Hematopoietic multipotent progenitor cell (in vitro differentiated cells): Measurements from ENCODE around the gene PLEKHF1. TPM values are rescaled to one million over a fixed set of nuclear protein-coding genes. Genes with fewer than 3 reads are reported as not detected.

Experiments used
- DNase-seq, 3 donors: peaks; one replicate each; pipeline ENCODE4 v3.0.0-alpha.2; 2011 to 2015; ENCODE audit warnings: low read depth in 2 of 3, low spot score in 2 of 3
- total RNA-seq: library from RNA; depleted of rRNA; stranded (reverse); fragments of >200 nt; gene quantifications from one replicate; pipeline ENCODE4 v1.2.3, GENCODE V29; 2012

Gene PLEKHF1
- total RNA-seq, 1 donor, result 9.4 TPM

DNA sequence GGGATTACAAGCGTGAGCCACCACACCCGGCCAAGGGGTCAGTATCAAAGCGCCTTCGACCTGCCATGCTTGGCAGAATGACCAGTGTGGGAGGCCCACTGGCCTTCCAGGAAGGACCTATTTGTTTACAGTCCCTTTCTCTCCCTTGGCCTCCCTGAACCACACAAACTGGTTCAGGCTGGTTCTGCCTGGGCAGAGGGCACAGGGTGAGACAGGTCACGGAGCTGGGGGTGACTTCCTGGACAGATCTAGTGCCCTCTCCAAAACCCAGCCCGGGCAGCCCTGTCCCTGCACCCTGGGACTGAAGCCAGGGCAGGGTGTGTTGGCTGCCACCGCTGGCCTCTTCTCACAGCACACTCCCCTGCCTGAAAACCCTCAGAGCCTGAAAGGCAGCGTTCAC lies 11.3 kb downstream of the PLEKHF1 start:
- DNase-seq, result no peak

DNA sequence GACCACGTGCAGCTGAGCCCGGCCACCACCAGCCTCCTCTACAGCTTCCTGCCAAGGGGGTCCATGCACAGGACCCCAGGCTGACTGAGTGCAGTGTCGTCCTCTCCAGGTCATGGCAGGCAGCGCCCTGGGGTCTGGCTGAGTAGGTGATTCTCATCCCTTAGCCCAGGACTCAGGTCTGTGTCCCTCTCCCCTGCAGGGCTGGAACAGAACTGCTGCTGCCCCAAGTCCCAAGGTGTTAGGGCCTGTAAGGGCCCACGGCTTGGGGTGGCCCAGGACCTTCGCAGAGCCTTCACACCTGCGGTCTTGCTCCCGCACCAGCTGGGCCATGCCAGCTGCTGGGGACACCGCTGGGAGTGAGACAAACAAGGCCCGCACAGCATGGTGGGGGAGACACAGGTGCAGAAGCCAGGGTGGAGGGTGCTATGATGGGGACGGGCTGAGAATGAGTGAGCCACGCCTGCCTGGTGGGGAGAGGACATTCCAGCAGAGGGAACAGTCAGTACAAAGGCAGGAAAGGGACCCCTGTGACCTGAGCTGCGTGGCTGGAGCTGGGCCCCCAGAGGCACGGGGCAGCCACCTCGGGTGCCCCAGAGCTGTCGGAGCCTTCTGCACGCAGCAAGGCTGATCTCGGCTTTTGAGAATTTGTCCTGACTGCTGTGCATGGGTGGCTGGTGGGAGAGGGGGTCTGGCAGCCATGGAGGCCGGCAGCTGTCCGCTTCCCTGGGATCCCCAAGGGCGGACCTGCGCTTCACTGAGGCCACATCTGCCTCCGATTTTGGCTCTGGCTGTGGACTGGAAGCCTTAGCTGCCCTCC lies 11.9 kb downstream of the PLEKHF1 start:
- DNase-seq, result no peak

DNA sequence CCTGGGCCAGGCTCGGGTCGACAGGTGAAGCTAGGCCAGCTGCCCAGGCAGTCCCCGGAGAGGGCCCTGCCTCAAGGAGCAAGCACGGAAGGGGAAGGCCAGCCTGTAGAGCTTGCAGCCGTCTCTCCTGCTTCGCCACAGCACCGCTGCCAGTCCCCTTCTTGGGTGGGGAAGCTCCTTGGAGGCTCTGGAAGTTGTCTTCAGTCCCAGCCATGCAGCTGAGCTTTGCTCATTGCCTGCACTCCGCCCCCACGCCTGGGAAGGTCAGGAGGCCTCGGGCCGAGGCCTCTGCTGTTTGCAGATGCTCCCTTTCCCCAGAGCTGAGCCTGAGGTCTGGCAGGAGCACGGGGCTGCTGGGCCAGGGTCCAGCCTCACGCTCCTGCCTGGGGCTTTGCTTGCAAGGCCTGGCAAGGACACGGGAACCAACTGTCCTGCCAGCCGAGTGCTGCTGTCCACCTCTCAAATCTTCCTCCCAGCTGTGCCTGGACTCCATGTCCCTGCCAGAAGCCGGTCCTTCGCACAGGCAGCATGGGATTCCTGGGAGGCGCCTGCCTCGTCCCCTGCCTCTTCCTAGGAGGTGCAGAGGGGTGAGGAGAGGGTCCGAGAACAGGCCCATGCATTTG lies 13.3 kb downstream of the PLEKHF1 start:
- DNase-seq, result no peak

DNA sequence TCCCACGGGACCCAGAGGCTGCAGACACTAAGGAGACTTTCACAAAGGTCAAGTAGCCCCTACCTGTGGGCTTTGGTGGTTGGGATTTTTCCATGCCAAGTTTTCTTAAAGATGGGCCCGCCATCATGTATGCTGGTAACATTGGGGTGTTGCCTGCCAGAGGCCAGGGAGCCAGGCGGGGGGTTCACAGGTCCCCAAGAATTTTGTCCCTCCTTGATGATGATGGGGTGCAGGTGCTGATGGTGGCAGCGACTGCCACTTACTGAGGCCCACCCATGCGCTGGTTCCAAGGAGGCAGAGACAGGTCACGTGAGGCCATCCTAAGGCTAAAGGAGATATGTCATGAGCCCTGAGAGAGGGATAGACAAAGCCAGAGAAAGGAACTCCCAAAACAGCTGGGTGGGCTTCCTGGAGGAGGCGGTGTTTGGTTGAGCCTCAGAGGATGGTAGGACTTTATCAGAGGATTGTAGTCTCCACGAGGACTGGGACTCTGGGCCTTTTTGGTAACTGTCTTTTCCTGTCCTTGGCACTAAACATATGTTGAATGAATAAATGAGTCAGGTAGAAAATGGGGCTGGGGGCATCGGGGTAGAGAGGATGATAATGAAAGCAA lies 14.4 kb downstream of the PLEKHF1 start:
- no peak for DNase-seq

DNA sequence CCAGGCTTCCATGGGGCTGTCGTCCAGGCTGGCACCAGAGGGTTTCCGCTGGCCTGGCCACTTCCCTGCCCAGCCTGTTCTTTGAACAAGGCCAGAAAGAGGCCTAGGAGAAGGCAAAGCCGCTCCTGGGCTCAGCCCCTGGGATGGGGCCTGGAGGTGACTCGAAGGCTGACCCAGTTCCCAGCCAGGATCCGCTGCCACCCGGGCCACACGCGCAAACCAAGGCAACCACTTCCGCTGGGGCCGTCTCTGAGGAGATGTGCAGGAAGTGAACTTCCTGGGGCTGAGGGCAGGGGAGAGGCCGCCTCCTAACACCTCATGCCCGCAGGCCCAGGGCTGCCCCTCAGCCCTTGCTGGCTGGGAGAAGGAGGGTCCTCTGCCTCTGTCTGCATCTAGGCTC lies 15.2 kb downstream of the PLEKHF1 start:
- peak in 2 of 3 donors; percentile 73 to 80 for DNase-seq

DNA sequence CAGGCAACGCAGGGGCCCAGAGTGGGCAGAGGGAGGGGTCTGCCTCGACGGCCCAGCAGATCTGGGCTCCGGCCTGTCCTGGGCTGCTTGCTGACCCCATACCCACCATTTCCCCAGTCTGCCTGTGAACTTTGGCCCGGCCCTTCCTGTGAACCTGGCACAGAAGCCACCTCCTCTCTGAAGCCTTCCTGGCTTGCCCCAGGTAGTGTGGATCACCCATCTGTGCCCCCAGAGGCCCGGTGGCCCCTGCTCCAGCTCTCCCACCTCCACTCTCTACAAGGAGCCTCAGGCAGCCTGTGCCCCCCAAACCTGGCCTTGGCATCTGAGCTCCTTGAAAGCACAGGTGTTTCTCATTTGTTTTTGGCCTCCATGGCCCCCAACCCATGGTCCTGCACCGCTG lies 15.7 kb downstream of the PLEKHF1 start:
- DNase-seq, result no peak

DNA sequence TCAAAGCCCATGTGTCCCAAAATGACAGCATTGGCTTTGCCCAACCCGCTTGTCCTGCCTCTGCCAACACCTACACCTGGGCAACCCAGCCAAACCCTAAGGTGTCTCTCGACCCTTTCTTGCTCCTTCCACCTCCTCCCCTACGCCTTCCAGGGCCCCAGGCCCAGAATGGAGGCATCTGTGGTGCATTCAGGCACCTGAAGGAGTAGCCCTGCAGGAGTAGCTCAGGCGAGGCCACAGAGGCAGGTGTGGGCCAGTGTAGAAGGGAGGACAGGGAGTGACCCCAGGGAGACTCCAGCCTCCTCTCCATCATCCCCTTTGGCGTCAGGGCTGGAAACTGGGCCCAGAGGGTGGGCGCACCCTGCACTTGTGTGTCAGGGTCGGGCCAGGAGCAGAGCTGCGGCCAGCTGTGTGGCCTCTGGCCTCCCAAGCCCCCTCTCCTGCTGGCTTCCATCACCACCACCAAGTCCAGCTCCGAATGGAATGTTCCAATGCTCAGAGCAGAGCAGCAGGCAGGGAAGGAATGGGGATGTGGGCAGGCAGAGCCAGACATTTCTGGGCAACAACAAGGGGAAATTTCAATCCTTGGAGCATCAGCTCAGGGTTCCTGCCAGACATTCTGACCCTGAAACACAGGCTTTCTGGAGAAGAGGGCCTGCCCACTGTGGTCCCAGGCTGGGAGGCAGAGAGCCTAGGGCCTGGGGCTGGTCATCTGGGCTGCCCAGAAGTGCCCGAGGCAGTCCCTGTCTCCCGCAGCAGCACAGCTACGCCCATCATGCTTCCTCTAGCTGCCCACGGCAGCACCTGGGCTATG lies 16.4 kb downstream of the PLEKHF1 start:
- no peak for DNase-seq

DNA sequence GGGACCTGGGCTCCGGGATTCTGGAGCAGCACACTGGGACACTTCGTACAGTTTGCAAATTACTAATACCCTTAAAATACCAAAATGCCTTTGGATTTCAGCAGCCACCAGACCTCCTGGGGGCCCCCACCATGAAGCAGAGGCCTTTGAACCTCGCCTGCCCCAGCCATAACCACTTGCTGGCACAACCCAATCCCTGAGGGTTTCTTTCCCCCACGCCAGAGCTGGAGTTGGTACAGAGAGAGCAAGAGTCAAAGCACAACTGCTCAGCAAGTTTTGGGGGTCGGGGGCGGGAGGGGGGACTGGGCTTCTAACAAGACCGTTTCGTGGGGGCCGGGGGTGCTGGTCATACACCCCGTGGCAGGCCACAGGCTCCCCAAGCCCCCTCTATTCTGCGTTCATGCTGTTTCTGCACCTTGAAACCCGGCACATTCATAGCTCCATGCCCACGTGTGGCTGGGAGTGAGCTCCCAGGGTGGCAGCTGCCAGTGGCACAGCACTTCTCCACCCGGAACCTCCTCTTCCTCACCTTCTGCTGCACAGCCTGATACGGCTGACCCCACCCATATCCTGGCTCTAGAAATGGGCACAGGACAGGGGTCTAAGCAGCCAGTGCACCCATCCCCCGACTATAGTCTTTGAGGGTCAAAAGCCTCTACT lies 17.1 kb downstream of the PLEKHF1 start:
- DNase-seq, result no peak

DNA sequence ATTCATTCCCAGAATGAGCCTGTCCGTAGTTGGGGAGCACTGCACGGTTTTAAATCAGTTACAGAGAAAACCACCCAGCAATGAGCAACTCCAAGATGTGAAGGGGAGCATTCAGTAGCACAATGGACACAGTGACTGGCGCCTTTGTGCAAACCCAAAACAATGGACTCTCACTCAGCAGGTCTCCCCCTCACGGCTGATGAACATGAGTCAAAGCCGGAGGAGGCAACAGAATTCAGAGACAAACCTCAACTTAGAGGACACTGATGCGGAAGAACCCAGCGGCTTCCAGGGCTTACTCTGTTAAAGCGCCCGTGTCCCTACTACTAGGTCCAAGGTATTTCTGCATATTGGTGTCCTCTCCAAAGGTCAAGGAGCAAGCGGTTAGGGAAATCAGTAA lies 17.7 kb downstream of the PLEKHF1 start:
- DNase-seq, result no peak

DNA sequence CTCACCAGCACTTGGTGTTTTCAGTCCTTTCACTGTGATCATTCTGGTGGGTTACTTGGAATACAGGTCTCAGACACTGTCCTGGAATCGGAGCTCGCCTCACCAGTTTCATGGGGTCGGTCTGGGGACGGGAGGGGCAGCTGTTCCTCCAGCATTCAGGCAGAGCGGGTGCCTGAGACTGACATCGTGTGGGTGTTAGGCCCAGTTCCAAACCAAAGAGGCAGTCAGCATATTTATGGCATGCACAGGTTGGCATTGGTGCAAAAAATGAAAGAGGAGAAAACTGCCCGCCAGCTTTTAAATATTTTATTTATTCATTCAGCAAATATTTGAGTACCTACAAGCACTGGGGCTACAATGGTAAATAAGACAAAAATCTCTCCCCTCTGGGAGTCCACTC lies 20.1 kb downstream of the PLEKHF1 start:
- DNase-seq, result no peak

DNA sequence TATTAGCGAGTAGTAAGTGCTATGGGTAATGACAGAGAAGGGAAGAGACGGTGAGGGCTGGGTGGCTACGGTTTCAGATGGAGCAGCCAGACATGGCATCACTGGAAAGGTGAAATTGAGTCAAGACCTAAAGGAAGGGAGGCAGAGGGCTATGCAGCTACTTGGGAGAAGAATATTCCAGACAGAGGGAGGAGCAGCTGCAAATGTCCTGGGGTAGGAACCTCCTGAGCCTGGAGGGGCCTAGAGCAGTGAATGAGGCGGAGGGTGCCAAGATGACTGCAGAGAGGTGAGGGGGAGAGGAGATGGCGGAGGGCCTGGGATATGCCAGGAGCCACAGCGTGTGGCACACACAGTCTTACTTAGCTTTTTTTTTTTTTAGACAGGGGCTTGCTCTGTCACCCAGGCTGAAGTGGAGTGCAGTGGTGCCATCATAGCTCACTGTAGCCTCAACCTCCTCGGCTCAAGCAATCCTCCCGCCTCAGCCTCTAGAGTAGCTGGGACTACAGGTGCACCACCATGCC lies 21.1 kb downstream of the PLEKHF1 start:
- no peak for DNase-seq

DNA sequence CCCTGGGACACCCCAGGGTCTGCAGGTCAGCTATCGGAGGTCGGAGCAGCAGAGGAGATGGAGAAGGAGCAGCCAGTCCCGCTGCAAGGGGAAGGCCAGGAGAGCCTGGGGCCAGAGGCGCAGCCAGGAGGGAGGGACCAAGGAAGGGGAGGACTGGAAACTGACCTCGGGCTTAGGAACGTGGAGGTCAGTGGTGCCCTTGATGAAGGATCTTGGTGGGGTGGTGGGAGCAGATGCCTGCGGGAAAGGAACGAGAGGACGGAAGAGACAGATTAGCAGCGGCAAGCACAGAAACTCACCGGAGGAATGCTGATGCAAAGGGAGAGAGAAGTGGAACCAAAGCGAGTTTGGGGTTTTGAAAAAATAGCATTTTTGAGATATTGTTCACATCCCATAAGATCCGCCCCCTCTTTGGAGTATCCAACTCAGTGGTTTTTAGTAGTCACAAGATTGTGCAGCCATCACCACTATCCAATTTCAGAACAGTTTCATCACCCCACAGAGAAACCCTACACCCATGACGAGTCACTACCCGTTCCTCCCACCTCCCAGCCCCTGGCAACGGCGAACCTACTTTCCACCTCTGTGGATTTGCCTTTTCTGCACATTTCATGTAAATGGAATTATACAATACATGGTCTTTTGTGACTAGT lies 22.1 kb downstream of the PLEKHF1 start:
- DNase-seq, result no peak

DNA sequence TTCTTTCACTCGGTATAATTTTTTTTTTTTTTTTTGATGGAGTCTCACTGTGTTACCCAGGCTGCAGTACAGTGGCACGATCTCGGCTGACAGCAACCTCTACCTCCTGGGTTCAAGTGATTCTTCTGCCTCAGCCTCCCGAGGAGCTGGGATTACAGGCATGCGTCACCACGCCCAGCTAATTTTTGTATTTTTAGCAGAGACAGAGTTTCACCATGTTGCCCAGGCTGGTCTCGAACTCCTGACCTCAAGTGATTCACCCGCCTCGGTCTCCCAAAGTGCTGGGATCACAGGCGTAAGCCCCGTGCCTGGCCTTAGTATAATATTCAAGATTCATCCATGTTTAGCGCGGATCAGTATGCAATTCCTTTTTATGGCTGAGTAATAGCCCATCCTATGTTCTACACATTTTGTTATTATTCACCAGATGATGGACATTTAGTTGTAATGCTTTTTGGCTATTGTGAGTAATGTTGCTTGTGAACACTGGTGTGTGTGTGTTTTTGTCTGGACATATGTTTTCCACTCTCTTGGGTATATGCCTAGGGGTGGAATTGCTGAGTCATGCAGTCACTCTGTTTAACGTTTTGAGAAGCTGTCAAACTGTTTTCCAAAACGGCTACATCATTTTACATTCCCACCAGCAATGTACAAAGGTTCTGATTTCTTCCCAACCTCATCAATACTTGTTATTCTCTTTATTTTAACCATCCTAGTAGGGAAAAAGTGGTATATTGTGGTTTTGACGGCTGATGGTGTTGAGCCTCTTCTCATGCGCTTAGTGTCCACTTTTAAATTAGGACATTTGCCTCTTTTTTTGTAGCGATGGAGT lies 22.9 kb downstream of the PLEKHF1 start:
- peak in 1 of 3 donors; percentile 38 for DNase-seq

DNA sequence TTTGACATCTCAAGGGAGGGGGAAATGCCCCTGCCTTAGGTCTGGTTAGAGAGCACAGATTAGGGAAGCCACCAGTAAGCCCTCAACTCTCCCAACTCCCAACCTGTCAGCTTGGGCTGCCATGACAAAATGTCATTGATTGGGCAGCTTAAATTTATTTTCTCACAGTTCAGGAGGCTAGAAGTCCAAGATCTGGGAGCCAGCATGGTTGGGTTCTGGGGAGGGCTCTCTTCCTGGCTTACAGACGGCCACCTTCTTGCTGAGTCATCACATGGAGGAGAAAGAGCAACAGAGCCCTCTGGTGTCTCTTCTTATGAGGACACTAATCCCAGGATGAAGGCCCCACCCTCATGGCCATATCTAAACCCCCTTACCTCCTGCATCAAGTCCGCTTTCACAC lies 25.6 kb downstream of the PLEKHF1 start:
- DNase-seq, result peak in 2 of 3 donors; percentile 51 to 74

DNA sequence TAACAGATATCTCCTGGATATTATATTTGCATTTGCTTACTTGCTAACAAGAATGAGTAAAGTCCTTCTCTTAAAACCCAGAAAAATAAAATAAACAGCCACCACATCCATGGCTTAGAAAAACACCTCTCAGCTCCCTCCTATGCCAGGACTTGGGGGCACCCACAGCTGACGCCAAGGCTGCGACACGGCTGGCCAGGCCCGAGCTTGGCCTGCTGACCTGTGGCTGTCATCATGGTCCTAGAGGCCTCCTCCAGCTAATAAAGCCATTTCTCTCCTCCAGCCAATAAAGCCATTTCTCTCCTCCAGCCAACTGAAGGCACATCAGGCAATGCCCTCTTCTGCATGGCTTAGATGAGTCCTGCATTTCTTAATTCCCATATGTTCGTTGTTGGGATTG lies 28.9 kb downstream of the PLEKHF1 start:
- no peak for DNase-seq

DNA sequence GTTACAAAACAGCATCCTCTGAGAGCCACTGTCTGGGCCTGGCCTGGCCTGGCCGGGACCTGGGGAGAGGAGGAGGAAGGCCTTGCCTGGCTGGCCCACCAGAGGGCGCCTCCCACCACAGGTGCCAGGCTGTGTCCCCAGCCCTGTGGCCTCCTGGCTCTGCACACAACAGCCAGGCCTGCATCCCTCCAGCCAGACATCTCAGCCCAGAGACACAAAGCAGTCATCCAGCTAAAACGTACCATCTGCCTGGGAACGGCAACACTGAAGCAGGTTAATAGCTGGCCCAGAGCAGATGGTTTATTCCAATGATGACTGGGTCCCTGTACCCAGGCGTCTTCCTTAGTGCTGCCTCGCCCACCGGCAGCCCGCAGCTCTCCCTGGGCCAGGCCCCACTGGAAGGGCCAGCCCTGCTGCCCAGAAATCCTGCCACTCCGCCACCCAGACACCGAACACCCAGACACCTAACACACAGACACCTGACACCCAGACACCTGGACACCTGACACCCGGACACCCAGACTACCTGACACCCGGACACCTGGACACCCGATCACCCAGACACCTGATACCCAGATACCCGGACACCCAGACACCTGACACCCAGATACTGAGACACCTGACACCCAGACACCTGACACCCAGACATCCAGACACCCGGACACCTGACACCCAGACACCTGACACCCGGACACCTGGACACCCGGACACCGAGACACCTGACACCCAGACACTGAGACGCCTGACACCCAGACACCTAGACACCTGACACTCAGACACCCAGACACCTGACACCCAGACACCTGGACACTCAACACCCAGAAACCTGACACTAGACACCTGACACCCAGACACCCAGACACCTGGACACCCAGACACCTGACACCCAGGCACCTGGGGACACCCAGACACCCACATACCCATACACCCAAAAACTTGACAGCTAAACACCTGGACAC lies 29.7 kb downstream of the PLEKHF1 start:
- peak in 2 of 3 donors; percentile 77 to 81 for DNase-seq

DNA sequence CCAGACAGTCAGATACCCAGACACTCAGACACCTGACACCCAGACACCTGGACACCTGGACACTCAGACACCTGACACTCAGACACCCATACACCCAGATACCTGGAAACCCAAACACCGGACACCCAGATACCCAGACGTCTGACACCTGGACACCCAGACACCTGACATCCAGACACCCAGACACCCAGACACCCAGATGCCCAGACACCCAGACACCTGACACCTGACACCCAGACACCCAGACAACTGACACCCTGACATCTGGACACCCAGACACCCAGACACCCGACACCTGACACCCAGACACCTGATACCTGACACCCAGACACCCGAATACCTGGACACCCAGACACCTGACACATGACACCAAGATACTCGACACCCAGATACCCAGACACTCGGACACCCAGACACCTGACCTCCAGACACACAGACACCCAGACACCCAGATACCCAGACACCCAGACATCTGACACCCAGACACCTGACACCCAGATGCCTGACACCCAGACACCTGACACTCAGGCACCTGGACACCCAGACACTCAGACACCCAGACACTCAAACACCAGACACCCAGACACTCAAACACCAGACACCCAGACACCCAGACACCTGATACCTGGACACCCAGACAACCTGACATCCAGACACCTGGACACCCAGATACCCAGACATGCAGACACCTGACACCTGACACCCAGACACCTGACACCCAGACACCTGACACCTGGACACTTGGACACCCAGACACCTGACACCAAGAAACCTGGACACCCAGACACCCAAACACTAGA lies 30.7 kb downstream of the PLEKHF1 start:
- no peak for DNase-seq
